ENCODE measurements around the gene TMEM186. TPM values are rescaled to one million over a fixed set of nuclear protein-coding genes. Genes with fewer than 3 reads are reported as not detected.
"Not testable (repeated sequence)": the region's sequence is repeated elsewhere in the genome, so short reads cannot be mapped to it uniquely, and the experiment has no call there.

The TMEM186 gene
- polyA plus RNA-seq, 4 donors = 14.7 to 17.1 (median 16.1) TPM

- DNase-seq (ENCODE audit: low read depth in 4 of 4, low spot score in 3 of 4) = no peak
Measured at GRCh38 chr16:8814095-8814806, 16.8 kb upstream of the TMEM186 start.

- DNase-seq (ENCODE audit: low read depth in 4 of 4, low spot score in 3 of 4) = no peak
Measured at GRCh38 chr16:8812162-8812843, 14.9 kb upstream of the TMEM186 start.

GRCh38 chr16:8808613-8809353 is 11.3 kb upstream of the TMEM186 start:
- no peak for DNase-seq (ENCODE audit: low read depth in 4 of 4, low spot score in 3 of 4)

- no peak for DNase-seq (ENCODE audit: low read depth in 4 of 4, low spot score in 3 of 4)
Measured at GRCh38 chr16:8808009-8808408, 10.6 kb upstream of the TMEM186 start.

- no peak for DNase-seq (ENCODE audit: low read depth in 4 of 4, low spot score in 3 of 4)
Measured at GRCh38 chr16:8807189-8807588, 9.8 kb upstream of the TMEM186 start.

GRCh38 chr16:8806272-8806983 is 9.0 kb upstream of the TMEM186 start:
- DNase-seq (ENCODE audit: low read depth in 4 of 4, low spot score in 3 of 4) = no peak

- no peak for DNase-seq (ENCODE audit: low read depth in 4 of 4, low spot score in 3 of 4)
Measured at GRCh38 chr16:8804313-8804712, 6.9 kb upstream of the TMEM186 start.

- DNase-seq (ENCODE audit: low read depth in 4 of 4, low spot score in 3 of 4) = not testable (repeated sequence)
Measured at GRCh38 chr16:8803733-8804132, 6.3 kb upstream of the TMEM186 start.

GRCh38 chr16:8801701-8802100 is 4.3 kb upstream of the TMEM186 start:
- no peak for DNase-seq (ENCODE audit: low read depth in 4 of 4, low spot score in 3 of 4)

- DNase-seq (ENCODE audit: low read depth in 4 of 4, low spot score in 3 of 4) = no peak
Measured at GRCh38 chr16:8798535-8799157, 1.2 kb upstream of the TMEM186 start.

GRCh38 chr16:8798174-8798527 is 712 bp upstream of the TMEM186 start:
- no peak for DNase-seq (ENCODE audit: low read depth in 4 of 4, low spot score in 3 of 4)

GRCh38 chr16:8796469-8797363 is 723 bp downstream of the TMEM186 start:
- no peak for DNase-seq (ENCODE audit: low read depth in 4 of 4, low spot score in 3 of 4)

GRCh38 chr16:8795818-8796217 is 1.6 kb downstream of the TMEM186 start:
- no peak for DNase-seq (ENCODE audit: low read depth in 4 of 4, low spot score in 3 of 4)

- no peak for DNase-seq (ENCODE audit: low read depth in 4 of 4, low spot score in 3 of 4)
Measured at GRCh38 chr16:8795091-8795490, 2.3 kb downstream of the TMEM186 start.

- DNase-seq (ENCODE audit: low read depth in 4 of 4, low spot score in 3 of 4) = peak in 1 of 4 donors; percentile 28
Measured at GRCh38 chr16:8788578-8789172, 8.8 kb downstream of the TMEM186 start.

GRCh38 chr16:8786316-8786715 is 11.1 kb downstream of the TMEM186 start:
- DNase-seq (ENCODE audit: low read depth in 4 of 4, low spot score in 3 of 4) = not testable (repeated sequence)

GRCh38 chr16:8785408-8785807 is 12.0 kb downstream of the TMEM186 start:
- no peak for DNase-seq (ENCODE audit: low read depth in 4 of 4, low spot score in 3 of 4)

GRCh38 chr16:8782673-8783072 is 14.8 kb downstream of the TMEM186 start:
- no peak for DNase-seq (ENCODE audit: low read depth in 4 of 4, low spot score in 3 of 4)

GRCh38 chr16:8781797-8782196 is 15.6 kb downstream of the TMEM186 start:
- no peak for DNase-seq (ENCODE audit: low read depth in 4 of 4, low spot score in 3 of 4)
